ENCODE data around the gene ANKRD50. TPM values are rescaled to one million over a fixed set of nuclear protein-coding genes. Genes with fewer than 3 reads are reported as not detected.

ANKRD50 gene
- total RNA-seq, 3 donors from 2014 or later, result 8.2 to 16.7 (median 11.0) TPM

DNA sequence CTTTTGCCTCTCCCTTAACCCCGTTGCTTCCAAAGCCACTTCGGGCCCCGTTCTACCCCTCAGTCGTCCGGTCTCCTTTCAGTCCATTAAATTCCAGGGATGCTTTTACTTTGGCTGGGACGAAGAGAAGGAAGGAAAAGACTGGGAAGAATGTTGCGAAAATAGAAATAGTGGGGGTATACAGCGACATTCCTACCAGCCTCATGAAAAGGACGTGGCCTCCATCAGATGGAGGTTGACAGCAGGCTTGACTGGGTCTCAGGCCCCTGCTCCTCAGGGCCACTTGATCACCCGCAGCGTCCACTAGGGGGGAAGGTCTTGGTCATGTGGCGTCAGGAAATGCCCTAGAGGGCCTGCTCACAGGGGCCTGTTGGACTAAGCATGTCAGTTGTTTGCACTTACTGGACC lies 657 bp upstream of the ANKRD50 start:
- ATAC-seq (peak; percentile 37), DNase-seq (peak; percentile 64 to 69 (median 67))
- Histone ChIP-seq H3K36me3 (ENCODE audit: low read depth) (no peaks in the 10 kb centered on the region), H3K9me3 (no peaks in the 10 kb centered on the region), H3K4me3 (peak overlapping the region; percentile 62), H3K4me1 (ENCODE audit: low read depth) (peaks cover 4% of the 10 kb centered on the region)
- TF ChIP-seq, protein P1, sequence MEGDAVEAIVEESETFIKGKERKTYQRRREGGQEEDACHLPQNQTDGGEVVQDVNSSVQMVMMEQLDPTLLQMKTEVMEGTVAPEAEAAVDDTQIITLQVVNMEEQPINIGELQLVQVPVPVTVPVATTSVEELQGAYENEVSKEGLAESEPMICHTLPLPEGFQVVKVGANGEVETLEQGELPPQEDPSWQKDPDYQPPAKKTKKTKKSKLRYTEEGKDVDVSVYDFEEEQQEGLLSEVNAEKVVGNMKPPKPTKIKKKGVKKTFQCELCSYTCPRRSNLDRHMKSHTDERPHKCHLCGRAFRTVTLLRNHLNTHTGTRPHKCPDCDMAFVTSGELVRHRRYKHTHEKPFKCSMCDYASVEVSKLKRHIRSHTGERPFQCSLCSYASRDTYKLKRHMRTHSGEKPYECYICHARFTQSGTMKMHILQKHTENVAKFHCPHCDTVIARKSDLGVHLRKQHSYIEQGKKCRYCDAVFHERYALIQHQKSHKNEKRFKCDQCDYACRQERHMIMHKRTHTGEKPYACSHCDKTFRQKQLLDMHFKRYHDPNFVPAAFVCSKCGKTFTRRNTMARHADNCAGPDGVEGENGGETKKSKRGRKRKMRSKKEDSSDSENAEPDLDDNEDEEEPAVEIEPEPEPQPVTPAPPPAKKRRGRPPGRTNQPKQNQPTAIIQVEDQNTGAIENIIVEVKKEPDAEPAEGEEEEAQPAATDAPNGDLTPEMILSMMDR (IDR thresholded peaks at IDR 0.05), result peak; percentile 12
- intact Hi-C loops (cut with DNase I, micrococcal nuclease), result no loop called here

DNA sequence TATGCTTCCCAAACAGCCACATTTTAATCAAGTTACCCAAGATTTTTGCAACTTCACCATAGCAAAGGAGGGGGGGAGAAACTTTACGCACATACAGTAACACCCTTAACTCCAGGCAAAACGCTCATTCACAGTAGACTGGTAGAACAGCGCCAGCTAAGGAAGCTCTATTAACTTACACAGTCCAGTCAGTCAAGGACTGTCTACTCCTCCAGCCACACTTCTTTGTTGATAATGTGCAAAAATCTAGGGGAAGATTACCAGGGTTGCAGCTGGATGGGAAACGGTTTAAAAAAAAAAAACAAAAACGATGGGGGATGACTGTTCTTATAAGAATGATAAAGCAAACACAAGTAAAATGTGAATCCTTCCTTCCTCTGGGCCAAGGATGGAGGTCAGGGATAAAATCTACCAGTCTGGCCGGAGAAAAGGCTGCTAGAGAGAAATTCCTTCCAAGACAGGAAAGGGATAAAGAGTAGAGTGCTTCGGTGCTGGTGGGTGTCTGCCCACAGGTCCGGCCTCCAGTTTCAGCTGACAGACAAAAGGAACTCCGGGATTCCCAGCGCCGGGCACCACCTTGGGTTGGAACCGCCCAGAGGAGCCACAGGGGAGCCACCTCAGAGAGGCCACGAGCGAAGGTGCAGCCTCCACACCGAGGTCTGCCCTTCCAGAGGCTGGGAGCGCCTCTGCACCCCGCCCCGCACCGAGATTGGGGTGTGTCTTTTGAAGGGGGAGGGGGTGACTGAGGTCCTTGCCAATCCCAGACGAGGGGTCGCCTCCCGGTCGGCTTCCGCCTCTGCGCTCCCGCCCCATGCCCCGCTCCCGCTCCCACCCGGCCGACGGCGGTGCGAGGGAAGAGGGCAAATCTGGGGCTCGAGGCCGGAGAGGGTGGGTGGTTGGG lies 811 bp downstream of the ANKRD50 start:
- TF ChIP-seq, protein P1 (IDR thresholded peaks at IDR 0.05), result no peak
- Histone ChIP-seq H3K36me3 (ENCODE audit: low read depth) (no peaks in the 10 kb centered on the region), H3K4me1 (ENCODE audit: low read depth) (peaks cover 4% of the 10 kb centered on the region), H3K9me3 (no peaks in the 10 kb centered on the region), H3K4me3 (peak overlapping the region; percentile 62)
- DNase-seq (peak; percentile 70 to 84 (median 77)), ATAC-seq (peak; percentile 81)
- intact Hi-C loops (cut with DNase I, micrococcal nuclease), result no loop called here

- Histone ChIP-seq H3K4me1 (ENCODE audit: low read depth) (peaks cover 4% of the 10 kb centered on the region), H3K36me3 (ENCODE audit: low read depth) (no peaks in the 10 kb centered on the region), H3K4me3 (no peak overlapping the region), H3K9me3 (no peaks in the 10 kb centered on the region)
- TF ChIP-seq, protein P1 (IDR thresholded peaks at IDR 0.05), result no peak
- DNase-seq (peak in 1 of 3 donors; percentile 35), ATAC-seq (no peak)
- intact Hi-C loops (cut with DNase I, micrococcal nuclease), result no loop called here
These were observed 1.6 kb downstream of the ANKRD50 start for GRCh38 chr4:124710911-124711310.

DNA sequence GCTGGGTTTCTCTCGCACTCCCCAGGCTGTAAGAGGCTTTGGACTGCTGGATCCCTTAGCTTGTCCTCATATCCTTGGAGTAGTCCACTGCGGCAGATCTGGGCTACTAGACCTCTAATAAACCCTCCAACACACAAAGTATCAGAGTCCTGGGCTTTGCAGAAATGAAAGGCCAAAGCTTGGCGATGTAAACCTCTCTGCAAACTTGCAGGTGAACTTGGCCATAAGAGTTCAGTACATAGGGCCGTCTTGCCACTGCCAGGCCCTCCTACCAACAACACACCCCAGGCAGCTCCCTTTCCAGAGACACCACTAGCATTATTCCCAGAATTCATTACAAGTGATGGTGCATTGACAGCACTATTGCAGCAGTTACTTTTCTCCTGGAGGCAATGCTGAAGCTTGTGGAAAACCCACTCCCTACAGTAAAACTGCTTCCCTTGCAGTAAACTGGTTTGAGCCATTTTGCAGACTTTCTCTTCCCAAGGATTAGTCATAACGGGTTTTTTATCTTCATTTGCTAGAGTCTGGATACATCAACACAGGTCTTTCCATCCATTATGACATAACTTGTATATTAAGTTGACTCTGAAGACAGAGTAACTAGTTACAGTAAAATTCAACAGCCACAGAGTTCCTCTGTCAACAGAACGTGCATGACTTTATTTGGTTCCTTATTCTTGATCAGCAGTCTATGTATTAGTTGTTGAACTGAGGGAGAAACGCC lies 2.4 kb downstream of the ANKRD50 start:
- Histone ChIP-seq H3K9me3 (no peaks in the 10 kb centered on the region), H3K36me3 (ENCODE audit: low read depth) (no peaks in the 10 kb centered on the region), H3K4me1 (ENCODE audit: low read depth) (peaks cover 4% of the 10 kb centered on the region), H3K4me3 (no peak overlapping the region)
- intact Hi-C loops (cut with DNase I, micrococcal nuclease), result no loop called here
- TF ChIP-seq, protein P1 (IDR thresholded peaks at IDR 0.05), result no peak
- ATAC-seq (no peak), DNase-seq (no peak)

GRCh38 chr4:124708517-124709300 lies 3.8 kb downstream of the ANKRD50 start:
- DNase-seq (no peak), ATAC-seq (no peak)
- Histone ChIP-seq H3K4me3 (no peak overlapping the region), H3K36me3 (ENCODE audit: low read depth) (no peaks in the 10 kb centered on the region), H3K9me3 (no peaks in the 10 kb centered on the region), H3K4me1 (ENCODE audit: low read depth) (peaks cover 4% of the 10 kb centered on the region)
- intact Hi-C loops (cut with DNase I, micrococcal nuclease), result no loop called here
- TF ChIP-seq, protein P1 (IDR thresholded peaks at IDR 0.05), result no peak

All from mucosa of descending colon (tissue), 3 donors.